HG02870 (cell line): Measurements from ENCODE around the gene ADAM8.

Experiments used
- ATAC-seq: cut with Tn5 transposase; IDR thresholded peaks from one replicate; pipeline ENCODE4 v1.9.1; 2021; ENCODE audit warnings: mild to moderate bottlenecking, moderate library complexity; ENCODE audit not compliant: unreplicated experiment

ADAM8 gene

DNA sequence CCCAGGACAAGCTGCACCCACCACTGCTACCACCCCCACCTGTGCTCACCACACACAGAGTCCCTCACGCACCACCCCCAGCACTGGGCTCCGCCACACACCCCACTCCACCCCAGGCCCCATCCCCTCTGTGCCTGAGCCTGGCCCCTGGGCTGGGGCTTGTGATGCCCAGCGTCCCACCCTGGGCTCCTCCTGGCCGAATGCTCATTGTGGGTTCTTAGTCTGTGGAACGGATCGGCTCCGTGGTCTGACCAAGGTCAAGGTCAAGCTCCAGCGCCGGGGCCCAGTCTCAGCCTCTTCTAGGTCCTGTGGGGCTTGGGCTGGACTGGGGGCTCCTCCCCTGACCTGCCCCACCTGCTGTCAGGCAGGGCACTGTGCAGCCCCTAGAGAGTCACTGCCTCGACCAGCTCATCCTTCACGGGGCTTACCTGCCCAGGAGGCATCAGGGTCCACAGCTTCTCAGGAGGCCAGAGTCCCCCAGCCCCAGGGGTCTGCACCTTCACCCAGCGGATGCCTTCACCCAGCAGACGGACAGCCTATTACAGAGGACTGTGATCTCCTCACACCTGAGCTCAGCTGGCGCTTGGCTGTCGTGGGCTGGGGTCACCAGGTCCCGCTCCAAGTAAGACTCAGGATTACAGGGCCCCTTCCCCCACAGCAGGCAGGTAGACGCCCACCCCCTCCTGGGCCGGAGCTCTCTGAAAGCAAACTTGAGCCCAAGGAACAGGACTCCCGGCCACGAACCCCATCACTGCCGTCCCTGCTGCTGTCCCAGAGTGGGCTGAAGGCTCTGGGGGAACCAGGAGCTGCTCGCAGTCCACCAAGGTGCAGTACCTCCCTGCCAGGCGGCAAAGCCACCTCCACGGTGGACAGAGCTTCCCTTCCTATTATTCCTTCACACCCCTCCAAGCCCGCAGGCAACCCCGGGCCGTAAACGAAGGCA, 61.9 kb downstream of the ADAM8 start:
- no peak for ATAC-seq

DNA sequence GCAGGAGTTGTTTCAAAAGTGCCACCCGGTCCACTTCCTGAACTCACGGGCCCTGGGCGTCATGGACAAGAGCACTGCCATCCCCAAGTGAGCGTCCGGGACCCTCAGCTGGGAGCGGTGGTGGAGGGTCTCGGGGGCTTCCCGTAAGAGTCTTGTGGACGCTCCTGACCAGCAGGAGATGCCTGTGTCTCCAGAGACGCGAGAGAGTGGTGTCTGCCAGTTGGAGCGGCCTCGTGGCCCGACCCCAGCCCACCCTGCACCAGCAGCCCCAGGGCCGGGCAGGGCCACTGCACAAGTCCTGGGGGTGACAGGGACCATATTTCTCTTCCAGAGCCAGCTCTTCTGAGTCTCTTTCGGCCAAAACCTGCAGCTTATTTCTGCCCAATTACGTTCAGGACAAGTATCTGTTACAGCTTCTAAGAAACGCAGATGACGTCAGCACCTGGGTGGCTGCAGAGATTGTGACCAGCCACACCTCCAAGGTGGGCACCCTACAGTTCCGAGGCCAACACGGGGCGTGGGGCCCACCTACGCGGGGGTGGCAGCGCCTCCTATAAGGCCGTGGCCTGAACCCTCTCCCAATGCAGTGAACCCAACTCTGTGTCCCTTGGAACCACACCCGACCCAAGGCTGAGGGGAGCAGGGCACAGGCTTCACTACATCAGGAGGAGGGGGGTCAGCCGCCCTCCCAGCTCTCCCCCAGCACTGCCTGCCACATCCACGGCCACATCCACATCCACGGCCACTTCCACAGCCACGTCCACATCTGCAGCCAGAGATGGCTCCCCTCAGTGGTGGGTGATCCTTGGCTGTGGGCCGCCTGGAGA, 62.8 kb downstream of the ADAM8 start:
- ATAC-seq, result no peak

DNA sequence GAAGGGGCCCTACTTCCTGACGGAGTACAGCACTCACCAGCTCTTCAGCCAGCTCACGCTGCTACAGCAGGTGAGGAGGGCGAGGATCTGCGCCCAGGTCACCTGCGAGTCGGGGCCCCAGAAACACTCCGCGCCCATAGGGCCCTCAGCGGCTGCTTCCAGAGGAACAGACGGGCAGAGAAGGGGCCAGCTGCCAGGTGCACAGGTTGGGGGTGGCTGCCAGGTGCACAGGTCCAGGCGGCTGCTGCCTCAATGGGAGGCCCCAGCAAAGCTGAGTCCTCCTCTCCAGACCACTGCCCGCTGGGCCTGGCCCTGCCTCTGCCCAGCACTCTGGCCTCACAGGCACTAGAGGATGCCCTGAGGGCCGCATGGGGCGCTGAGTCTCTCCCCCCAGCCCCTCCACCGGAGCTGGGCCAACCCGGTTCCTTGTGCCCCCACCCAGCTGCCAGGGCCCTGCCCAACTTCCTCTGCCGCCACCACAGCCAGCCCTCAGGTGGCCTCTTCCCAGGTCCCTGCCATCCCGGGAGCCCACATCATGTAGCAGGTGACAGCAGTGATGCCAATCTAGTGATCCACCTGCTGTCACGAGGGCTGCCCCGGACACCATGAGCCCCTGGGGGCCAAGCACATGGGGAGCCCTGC, 63.7 kb downstream of the ADAM8 start:
- no peak for ATAC-seq
